CD4-positive, alpha-beta T cell treated with Interleukin-4 for 4 hours (primary cell): ENCODE results near the gene WDR90.

ENCODE experiments used
- DNase-seq: peaks from one replicate; pipeline ENCODE4 v3.0.0-alpha.2; 2020

The WDR90 gene

DNA sequence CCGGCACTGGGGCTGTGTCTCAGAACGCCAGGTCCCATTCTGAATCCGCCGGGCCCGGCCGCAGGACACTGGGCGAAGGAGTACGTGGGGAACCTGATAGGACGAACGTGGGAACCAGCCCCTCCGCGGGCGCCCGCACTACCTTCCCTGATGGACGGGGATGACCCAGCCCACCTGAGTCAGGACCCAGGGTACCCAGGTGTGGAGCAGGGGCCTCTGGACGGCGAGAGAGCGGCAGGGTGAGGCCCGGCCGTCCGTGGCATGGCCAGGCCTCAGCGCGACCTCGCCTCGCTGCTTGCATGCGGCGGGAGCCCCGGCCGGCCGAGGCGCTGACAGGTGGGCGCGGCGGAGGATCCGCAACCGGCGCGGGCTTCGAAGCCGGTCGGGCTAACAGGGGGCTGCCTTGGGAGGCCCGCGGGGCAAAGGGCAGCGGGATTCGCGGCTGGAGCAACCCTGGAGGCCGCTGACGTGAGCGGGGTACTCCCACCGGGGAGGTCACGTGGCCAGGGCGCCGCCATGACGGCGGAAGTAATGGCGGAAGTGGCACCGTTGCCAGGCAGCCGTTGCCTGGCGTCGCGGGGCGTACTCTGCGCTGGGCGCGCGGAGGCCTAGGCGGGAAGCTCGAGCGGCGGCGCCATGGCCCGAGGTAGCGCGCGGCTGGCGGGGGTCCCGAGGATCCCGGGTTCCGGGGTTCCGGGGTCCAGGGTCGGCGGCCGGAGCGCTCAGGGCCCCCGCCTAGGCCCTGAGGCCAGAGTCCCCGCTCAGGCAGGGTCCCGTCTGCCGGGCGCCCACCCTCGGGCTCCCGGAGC is at the start of gene WDR90:
Gene WDR90 (plus strand): TSS at position 585 of the 809 bp plus-strand sequence. CDS start 52 bp downstream, at position 637.
- DNase-seq = peak; percentile 86

DNA sequence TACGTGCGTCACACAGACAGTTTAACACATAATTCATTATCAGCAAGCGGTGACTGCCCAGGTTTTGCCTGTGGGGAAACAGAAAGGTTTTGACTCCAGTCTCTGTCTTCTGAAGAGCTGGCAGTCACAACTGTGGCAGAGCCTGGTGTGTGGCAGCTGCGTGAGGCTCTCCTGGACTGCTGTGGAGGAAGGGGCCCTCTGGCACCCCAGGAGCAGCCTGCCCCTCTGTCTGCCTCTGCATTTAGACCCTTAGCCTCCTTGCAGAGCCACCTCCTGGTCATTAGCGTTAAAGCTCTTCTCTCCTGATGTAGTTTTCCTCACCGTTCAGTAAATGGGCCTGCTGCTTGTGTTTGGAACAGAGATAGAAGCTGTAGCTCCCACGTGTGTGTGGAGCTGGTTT is 48.4 kb upstream of the WDR90 start:
- DNase-seq = no peak

DNA sequence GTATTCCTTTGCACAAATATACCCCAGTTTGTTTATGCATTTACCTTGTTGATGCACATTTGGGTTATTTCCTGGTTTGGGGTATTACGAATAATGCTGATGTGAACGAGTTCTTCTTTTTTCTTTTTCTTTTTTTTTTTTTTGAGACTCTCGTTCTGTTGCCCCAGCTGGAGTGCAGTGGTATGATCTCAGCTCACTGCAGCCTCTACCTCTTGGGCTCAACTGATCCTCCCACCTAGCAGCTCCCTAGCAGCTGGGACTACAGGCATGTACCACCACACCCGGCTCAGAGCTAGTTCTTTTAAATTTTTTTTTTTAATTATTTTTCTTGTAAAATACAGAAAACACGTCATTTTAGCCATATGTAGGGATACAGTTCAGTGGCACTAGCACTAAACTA is 45.2 kb upstream of the WDR90 start:
- no peak for DNase-seq

DNA sequence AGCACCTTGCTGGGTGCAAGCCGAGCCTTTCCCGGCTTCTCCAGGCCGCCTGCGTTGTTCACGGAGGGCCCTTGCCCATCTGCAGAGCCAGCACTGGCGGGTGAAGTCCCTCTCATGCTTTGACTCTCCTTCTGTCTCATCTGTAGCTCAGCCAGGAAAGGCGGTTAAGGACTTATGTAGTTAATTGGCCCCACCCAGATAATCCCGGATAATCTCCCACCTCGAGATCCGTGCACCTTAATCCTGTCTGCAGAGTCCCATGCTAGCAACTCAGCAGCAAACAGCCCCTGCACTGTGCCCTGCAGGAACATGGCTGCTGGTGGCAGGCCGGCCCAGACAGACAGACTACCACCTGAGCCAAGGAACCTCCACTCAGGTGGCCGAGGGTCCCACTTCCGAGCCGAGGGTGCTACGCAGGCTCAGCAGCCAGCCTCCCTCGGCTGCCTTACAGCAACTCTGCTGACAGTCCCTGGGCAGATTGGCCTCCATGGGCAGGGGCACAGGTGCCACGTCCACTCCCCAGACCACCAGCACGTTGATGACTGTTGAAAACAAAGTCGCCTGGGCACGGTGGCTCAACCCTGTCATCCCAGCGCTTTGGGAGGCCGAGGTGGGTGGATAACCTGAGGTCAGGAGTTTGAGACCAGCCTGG is 42.4 kb upstream of the WDR90 start:
- no peak for DNase-seq

DNA sequence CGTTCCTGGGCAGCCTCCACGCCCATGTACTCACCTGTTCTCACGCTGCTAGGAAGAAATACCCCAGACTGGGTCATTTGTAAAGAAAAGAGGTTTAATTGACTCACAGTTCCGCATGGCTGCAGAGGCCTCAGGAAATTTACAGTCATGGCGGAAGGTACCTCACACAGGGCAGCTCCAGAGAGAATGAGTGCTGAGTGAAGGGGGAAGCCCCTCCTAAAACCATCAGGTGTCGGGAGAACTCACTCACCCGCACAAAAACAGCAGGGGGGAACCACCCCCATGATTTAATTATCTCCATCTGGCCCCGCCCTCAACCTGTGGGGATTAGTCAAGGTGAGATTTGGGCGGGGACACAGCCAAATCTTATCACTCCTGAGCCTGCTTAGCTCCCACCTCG is 41.1 kb upstream of the WDR90 start:
- no peak for DNase-seq

DNA sequence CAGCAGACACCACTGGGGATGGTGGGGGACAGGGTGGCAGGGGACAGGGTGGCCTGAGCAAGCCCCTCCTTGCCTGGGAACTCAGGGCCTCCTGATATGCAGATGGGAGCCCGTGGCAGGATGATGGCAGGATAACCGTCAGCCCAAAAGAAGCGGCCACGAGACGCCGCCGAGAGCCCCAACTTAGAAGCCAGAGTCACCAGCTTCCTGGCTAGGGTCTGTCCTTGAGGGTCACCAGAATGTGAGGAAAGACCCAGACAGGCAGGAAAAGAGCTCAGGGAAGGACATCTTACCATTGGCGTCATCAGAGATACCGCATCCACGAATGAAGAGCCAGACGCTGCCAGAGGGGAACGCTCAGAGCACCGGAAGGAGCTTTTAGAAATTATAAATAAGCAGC is 39.8 kb upstream of the WDR90 start:
- no peak for DNase-seq

DNA sequence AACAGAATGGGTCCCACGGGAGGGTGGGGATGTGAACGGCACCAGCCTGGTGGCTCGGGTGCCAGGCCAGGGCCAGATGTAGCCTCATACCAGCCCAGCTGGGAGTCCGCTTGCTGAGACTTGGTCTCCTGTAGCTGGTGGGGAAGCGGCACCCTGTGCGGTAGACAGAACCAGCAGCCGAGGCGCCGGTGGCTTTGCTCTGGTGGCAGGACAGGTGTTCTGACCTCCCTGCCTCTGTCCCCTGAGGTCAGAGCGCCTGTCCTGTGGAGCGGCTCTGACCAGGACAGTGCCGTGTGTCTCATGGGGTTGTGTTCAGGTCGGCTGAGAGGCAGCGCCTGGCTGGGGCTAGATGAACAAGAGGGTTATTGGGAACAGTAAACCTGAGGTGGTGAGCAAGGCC is 39.2 kb upstream of the WDR90 start:
- DNase-seq = no peak

GRCh38 chr16:610513-611381 is 38.4 kb upstream of the WDR90 start:
- DNase-seq = peak; percentile 40

GRCh38 chr16:615122-615521 is 34.0 kb upstream of the WDR90 start:
- no peak for DNase-seq

DNA sequence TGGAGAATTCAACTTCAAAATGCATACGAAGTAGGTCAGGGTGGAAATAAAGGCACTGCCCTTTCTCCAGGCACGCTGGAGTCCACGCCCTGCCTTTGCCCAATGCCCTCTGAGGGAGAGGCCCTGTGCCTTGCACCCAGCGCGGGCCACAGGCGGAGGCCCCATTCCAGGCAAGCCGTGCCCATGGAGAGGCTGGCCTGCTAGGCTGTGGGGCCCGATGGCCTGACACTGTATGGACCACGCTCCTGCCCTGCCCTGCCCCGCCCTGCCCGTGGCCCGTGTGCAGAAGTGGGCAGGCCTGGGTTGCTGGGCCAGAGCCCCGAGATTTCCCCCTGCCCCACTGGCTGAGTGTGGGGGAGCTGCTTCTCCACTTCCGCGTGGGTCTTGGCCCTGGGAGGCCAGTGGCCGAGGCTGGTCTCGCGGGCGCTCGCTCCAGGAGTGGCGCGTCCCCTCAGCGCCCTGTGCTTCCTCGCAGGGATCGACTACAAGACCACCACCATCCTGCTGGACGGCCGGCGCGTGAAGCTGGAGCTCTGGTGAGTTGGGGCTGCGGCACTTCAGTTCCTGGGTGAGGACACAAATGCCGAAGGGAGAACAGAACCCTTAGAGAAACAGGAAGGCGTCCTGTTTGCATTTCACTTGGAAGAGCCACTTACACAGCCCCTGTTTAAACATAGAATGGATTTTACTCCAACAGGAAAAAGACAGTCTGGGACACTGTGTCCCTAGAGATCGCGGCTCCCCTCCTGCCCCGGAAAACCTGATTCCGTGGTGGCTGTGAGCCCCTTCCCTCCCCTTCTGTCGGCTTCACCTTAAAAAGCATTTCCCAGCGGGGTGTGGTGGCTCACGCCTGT is 32.2 kb upstream of the WDR90 start:
- DNase-seq = no peak

GRCh38 chr16:617855-618254 is 31.3 kb upstream of the WDR90 start:
- no peak for DNase-seq

- no peak for DNase-seq
Observed at GRCh38 chr16:619476-620100, 29.6 kb upstream of the WDR90 start.

- DNase-seq = no peak
Observed at GRCh38 chr16:620700-621525, 28.3 kb upstream of the WDR90 start.

GRCh38 chr16:621526-622105 is 27.5 kb upstream of the WDR90 start:
- no peak for DNase-seq

DNA sequence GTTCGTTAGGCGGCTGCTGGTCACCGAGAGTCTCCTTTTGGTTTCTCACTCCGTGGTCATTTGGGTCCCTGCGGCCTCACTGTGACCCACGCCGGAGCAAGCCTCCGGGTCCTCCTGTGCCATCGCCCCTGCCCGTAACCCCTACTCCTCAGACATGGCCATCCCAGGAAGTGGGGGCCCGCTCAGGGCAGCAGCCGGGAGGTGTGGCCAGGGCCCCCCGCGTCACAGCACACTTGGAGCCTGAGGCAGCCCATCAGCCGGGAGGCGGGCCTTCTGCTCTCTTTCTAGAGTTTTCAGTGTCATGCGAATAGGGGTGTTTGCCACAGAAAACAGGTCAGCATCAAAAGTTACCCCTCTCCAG is 26.3 kb upstream of the WDR90 start:
- no peak for DNase-seq

DNA sequence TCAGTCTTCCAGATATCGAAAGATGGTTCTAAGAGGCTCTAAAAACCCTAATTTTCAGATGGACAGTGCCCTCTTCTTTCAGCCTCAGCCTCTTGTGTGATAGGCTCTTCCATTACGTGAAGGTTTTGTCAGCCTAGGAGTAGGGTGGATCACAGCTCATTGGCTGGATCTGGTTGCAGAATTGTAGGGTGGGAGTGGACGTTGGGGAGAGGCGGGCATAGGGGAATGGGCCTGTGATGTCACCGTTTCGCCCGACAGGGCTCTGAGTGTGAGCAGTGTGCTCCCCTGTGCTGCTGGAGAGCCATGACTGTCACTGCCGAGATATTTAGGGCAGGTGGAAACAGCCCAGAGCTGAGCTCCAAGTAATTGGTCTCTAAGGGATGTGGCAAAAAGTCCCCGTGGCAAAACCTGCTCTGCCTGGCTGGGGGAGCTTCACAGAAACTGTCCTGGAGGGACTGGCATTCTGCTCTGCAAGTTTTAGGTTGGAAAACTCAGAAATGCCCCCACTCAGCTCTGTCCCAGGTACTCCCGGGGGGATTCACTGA is 24.6 kb upstream of the WDR90 start:
- no peak for DNase-seq

GRCh38 chr16:625117-625976 is 23.8 kb upstream of the WDR90 start:
- no peak for DNase-seq

DNA sequence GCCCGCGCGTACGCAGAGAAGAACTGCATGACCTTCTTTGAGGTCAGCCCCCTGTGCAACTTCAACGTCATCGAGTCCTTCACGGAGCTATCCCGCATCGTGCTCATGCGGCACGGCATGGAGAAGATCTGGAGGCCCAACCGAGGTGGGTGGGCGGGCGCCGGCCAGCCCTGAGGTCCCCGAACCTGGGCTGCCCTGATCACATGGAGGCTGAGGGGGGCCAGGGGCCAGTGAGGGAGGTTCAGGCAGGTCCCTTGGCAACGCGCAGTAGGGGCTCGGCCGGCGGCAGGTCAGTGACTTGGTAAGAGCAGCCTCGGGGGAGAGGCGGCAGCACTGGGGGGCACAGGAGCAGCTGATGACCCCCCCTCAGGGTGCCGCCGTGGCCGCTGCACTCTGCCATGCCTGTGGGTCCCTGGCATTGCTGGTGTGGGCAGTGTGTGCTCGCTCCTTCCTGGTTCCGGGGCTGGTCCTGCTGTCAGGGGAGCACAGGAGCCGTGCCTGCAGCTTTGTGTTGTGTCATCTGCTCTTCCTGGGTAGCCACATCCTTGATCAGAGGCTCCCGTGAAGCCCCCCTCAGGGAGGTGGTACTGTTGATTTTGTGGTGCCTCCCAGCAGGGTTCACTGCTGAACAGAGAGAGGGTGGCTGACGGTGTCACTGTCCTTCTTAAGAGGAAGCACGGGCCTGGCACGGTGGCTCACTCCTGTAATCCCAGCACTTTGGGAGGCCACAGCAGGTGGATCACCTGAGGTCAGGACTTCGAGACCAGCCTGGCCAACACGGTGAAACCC is 23.0 kb upstream of the WDR90 start:
- DNase-seq = no peak
